H7 (cell line): ENCODE results near the gene RPN2. TPM values are rescaled to one million over a fixed set of nuclear protein-coding genes. Genes with fewer than 3 reads are reported as not detected.

ENCODE experiments used
- DNase-seq: peaks from one replicate; pipeline ENCODE4 v3.0.0; 2012
- H3K27me3 ChIP-seq: 2 replicates; pipeline ENCODE4 v1.6.0; 2011; ENCODE audit warnings: mild to moderate bottlenecking, low read length; ENCODE audit not compliant: control insufficient read depth, insufficient read depth
- H3K36me3 ChIP-seq: replicated peaks from 2 replicates; pipeline ENCODE4 v1.5.1; 2011; ENCODE audit warnings: low read length; ENCODE audit not compliant: control insufficient read depth, insufficient read depth
- H3K4me3 ChIP-seq: 2 replicates; pipeline ENCODE4 v1.5.1; 2011; ENCODE audit warnings: low read depth, mild to moderate bottlenecking, control low read depth, low read length, moderate library complexity; ENCODE audit not compliant: insufficient read depth
- total RNA-seq: library from RNA; depleted of rRNA; stranded (reverse); fragments of >200 nt; shearing (Covaris generic); gene quantifications from 2 replicates; pipeline ENCODE4 v1.2.3, GENCODE V29; 2014

RPN2 gene
- total RNA-seq, 1 experiment from 2014 or later: 321 TPM

DNA sequence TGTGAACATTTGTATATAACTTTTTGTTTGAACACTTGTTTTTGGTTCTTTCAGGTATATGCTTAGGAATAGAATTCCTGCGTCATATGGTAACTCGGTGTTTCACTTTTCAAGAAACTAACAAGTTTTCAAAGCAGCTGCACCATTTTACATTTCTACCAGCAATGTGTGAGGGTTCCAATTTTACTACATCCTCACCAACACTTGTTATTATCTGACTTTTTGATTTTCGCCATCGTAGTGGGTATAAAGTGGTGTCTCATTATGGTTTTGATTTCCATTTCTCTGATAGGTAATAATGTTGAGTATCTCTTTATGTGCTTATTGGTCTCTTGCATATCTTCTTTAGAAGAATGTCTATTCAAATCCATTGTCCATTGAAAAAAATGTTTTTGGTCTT is 39.8 kb downstream of the RPN2 start:
- no peak overlapping the region for H3K4me3 ChIP-seq
- H3K27me3 ChIP-seq: no peaks in the 10 kb centered on the region
- H3K36me3 ChIP-seq: peaks cover 12% of the 10 kb centered on the region
- no peak for DNase-seq

DNA sequence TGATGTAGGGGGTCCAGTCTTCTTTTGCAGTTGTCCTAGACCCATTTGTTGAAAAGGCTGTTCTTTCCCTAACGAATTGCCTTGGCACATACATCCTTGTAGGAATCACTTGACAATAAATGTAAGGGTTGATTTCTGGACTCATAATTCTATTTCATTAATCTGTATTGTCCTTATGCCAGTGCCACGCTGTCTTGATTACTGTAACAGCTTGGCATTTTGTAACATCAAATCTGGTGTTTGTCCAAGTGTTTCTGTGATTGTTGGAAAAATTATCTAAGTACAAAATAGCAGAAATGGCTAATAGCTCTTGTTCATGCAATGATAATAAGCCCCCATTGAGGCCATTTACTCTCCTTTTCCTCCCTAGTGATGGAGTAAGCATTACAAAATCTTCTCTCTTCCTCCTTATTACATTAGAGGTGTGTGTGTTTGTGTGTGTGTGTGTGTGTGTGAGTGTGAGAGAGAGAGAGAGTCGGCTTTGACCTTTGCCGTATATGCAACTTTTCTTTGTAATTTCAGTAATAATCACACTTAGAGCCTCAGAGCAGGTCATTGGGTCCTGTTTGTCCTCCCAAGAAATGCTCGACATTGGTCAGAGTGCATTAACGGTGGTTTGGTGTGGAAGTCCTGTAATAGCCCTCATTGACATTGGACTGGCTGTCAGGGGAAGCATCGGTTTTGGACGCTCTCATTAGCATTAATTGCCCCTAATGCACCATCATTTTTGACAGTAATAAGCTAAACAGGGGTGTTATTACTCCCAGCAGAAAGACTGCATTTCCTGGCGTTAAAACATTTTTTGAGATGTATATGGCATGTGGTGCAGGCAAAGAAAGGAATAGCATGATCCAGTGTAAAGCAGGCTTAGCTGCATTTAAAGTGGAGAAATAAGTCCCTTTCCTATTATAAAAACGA is 40.9 kb downstream of the RPN2 start:
- DNase-seq: no peak
- Histone ChIP-seq H3K4me3 (no peak overlapping the region), H3K36me3 (peaks cover 20% of the 10 kb centered on the region), H3K27me3 (no peaks in the 10 kb centered on the region)

DNA sequence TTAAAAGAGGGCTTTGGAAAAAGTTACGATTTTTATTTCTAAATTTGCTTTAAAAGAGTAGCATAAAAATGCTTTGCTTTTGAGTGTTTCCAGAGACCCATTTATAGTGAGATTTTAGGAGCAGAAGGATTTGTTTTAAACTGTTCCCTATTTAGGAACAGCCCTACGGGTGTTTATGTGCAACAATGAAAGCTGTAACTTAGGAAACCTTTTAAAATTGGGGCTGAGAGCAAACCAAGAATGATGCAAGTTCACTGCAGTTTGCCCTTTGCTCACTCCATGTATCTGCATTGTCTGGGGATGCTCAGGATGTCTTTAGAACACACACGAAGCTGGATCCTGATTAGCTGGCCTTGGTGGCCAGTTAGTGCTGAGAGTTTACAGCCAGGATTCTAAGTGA is 41.6 kb downstream of the RPN2 start:
- Histone ChIP-seq H3K36me3 (peaks cover 26% of the 10 kb centered on the region), H3K4me3 (no peak overlapping the region), H3K27me3 (no peaks in the 10 kb centered on the region)
- DNase-seq: no peak

DNA sequence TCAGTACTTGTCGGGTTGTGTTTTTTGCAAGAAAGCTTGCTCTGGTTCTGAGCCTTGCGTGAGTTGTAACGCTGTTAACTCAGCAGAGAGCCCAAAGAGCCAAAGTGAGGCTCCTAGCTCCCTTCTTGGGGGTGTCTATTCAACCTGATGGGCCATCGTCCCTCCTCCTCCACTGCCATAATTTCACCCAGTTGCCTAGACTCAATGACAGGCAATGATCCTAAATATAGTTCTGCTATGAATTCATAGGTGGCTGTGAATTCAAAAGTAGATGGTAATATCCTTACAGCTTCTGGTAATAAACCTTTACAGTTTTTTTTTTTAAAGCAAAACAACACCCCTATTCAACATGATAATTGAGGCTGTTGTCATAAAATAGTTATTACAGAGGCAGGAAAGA is 43.0 kb downstream of the RPN2 start:
- no peak for DNase-seq
- Histone ChIP-seq H3K27me3 (no peaks in the 10 kb centered on the region), H3K4me3 (no peak overlapping the region), H3K36me3 (peaks cover 30% of the 10 kb centered on the region)

DNA sequence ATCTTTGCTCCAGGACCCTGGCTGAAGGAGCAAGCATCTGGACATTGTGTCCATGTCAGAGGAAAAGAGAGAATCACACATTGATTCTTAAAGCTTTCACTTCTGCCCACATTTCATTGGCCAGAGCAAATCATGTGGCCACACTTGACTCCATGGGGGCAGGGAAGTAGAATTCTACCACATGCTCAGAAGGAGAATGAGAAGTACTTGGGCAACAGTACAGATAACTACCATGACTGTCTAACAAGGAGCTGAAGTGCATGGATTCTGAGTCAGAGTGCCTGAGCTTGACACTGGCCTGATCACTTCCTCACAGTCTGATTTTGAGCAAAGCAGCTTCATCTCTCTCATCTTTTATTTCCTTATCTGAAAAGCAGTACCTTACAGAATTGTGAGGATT is 43.9 kb downstream of the RPN2 start:
- Histone ChIP-seq H3K4me3 (no peak overlapping the region), H3K27me3 (no peaks in the 10 kb centered on the region), H3K36me3 (peaks cover 37% of the 10 kb centered on the region)
- no peak for DNase-seq

DNA sequence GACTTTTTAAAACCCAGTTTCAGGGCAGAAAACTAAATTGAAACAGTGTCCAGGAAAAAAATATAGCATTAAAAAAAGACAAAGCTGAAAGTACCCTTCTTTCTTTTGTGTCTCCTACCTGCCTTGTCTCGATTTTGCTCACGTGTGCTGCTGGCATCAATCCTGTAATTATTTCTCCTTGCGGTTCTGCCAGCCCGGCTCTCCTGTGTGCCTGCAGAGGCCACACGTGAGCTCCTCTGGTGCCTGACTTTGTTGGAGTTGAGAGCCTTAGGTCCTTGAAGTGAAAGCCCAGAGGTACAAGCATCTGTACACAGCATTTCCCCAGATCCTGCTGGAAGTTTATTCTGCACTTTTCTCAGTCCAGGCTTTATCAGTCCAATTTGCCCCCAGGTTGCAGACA is 46.0 kb downstream of the RPN2 start:
- Histone ChIP-seq H3K4me3 (no peak overlapping the region), H3K27me3 (no peaks in the 10 kb centered on the region), H3K36me3 (peaks cover 45% of the 10 kb centered on the region)
- DNase-seq: no peak

DNA sequence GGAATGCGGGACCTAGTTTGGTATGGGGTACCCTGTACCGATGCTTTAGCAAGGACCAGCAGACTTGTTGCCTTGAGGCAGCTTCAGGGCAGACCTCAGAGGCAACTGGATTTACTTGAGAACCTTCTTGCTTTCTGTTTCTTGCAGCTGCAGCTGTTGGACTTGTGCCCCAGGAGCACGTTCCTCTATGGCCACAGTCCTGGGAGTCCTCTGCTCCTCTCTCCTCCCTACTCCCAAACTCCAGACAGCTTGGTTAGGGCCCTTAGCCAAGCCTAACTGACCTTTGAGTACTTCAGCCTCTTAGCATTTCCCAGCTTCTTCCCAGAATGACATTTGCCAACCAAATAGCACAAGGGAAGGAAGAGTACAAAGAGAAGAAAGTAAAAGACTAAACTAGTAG is 47.8 kb downstream of the RPN2 start:
- no peak for DNase-seq
- peaks cover 57% of the 10 kb centered on the region for H3K36me3 ChIP-seq

DNA sequence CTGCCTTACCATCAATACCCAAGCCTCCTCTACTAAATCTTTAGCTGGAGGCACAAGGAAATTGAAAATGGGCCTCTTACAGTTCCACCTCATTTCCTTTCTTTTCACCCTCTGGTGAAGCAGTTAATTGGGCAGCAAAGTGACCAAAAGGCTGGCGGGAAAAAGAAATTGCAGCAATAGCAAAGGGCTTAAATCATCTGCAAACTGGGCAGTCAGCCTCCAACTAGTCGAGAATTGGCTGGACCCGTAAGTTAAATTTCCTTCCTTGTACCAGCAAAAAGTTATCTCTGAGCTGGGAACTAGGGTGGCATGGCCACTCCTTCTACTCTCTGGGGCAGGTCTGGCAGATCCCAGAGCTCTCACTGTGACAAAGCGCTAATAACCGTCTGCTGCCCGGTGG is 49.0 kb downstream of the RPN2 start:
- no peaks in the 10 kb centered on the region for H3K27me3 ChIP-seq
- no peak overlapping the region for H3K4me3 ChIP-seq
- no peak for DNase-seq
- peaks cover 59% of the 10 kb centered on the region for H3K36me3 ChIP-seq

More for the DNA sequence above, 47.8 kb downstream of the RPN2 start:
- Histone ChIP-seq H3K27me3 (no peaks in the 10 kb centered on the region), H3K4me3 (no peak overlapping the region)

DNA sequence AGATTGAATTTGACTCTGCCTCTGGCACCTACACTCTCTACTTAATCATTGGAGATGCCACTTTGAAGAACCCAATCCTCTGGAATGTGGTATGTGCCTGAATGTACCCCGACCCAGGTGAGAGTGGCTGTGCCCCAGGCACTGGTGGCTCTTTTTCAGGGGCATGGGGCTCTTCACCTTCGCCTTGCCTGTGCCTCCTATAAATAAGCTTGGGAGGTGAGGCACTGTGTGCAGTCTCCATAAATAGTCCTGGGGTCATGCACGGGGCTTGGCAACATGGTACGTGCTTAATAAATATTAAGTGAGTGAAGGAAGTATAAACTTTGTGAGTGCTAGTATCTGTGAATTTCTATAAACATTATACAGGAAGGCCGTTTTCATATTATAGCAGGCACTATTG is 49.5 kb downstream of the RPN2 start:
- Histone ChIP-seq H3K27me3 (no peaks in the 10 kb centered on the region), H3K36me3 (peaks cover 57% of the 10 kb centered on the region), H3K4me3 (no peak overlapping the region)
- no peak for DNase-seq

DNA sequence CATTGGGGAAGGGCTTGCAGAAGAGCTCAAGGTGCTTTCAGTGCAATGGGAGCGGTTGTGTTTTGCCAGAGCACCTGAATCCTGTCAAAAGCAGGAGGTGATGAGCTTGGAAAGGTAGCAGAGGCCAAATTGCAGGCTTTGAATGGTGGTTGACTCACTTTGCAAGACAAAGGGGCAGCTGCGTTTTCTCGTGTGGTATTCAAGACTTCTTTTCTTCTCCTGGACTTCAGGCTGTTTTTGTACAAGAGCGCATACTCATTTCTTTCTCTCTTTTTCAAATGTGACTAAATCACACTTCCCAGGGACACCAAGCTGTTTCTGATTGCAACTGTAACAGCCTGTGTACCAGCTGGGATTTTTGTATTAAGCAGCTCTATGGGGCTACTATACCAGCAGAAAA is 50.2 kb downstream of the RPN2 start:
- no peaks in the 10 kb centered on the region for H3K27me3 ChIP-seq
- H3K4me3 ChIP-seq: no peak overlapping the region
- peak; percentile 56 for DNase-seq
- peaks cover 54% of the 10 kb centered on the region for H3K36me3 ChIP-seq

DNA sequence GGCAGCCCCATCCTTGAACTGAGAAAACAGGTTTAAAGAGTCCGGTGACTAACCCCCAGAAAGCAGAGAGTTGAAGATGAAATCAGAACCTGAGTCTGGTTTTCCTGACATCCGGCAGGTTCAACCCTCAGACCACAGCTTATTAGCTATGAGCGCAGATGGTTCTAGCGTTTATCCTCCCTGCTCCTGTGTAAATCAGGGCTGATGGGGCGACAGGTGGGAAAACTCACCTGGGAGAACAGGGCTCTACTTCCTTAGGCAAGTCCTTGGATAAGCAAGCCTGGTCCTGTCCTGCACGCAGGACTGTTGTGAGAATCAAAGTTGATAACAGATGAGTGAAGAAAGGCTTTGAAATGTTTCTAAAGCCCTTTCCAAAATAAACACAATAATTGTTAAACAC is 51.1 kb downstream of the RPN2 start:
- H3K4me3 ChIP-seq: no peak overlapping the region
- no peak for DNase-seq
- H3K36me3 ChIP-seq: peaks cover 50% of the 10 kb centered on the region
- no peaks in the 10 kb centered on the region for H3K27me3 ChIP-seq

DNA sequence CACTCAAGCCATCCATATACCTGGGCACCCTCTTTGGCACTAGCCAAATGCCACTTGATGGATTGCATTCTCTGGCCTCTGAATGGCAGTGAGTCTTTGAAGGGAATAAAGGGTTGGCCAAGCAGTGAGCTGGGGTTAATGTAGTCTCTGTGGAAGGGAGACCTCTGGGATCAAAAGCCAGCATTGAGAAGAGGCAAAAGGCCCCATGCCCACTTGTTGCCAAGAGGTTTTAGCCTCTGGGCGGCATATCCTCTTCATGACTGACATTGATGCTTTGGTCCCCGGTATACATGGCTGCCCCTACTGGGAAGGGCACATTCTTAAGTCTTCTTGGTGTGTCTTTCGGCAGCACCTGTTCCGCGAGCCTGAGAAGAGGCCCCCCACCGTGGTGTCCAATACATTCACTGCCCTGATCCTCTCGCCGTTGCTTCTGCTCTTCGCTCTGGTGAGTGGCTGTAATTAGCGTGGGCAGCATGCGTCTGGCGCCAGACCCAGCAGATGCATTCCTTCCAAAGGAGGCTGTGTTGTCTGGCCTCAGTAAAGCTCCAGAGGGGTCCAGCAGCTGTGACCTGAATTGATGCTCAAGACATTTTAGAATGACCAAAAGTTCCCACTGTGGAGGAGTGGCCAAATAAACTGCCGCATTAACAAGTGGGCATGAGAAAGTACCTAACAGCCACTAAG is 53.0 kb downstream of the RPN2 start:
- Histone ChIP-seq H3K4me3 (no peak overlapping the region), H3K27me3 (no peaks in the 10 kb centered on the region), H3K36me3 (peaks cover 54% of the 10 kb centered on the region)
- no peak for DNase-seq

DNA sequence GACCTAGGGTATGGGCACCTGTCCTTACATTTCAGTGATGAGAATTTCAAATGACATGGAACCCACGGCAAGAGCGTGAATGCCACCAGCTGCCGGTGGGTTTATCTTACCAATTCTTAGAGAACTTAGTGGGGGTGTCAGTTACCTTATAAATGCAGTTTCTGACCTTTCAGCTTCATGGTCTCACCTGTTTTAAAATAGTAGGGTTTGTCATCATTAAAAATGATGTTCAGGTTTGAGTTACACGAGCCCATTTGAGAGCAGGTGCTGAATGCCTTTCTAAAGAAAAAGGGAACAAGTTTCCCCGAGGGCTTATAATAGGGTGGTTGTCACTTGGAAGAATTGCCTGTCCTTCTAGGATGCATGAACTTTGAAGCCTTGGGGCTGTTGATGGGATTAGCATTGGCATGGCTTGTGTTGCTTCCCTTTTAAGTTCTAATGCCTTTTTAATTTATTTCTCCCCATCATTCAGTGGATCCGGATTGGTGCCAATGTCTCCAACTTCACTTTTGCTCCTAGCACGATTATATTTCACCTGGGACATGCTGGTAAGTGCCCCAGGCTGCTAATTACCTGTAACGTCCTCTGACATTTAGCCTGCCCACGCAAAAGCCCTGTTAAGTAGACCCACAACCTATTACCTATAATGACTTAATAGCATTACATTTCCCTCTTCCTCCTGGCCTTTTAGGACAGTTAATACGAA is 54.6 kb downstream of the RPN2 start:
- H3K27me3 ChIP-seq: no peaks in the 10 kb centered on the region
- DNase-seq: no peak
- H3K36me3 ChIP-seq: peaks cover 55% of the 10 kb centered on the region
- no peak overlapping the region for H3K4me3 ChIP-seq

DNA sequence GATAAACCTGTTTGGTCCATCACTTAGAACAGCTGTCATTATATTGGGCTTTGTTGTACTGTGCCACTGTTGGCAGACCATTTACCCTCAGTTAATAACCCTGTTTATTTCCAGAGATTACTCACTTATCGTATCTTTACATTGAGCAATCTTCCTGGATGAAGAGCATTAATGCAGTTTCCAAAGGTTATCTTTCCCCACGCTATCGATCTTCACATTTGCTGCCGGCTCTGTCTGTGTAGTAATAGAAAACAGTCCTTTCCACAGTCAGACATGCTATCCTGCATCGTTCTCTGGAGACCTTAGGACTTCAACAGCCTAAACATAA is 55.1 kb downstream of the RPN2 start:
- no peak for DNase-seq
- Histone ChIP-seq H3K27me3 (no peaks in the 10 kb centered on the region), H3K4me3 (no peak overlapping the region), H3K36me3 (peaks cover 59% of the 10 kb centered on the region)

DNA sequence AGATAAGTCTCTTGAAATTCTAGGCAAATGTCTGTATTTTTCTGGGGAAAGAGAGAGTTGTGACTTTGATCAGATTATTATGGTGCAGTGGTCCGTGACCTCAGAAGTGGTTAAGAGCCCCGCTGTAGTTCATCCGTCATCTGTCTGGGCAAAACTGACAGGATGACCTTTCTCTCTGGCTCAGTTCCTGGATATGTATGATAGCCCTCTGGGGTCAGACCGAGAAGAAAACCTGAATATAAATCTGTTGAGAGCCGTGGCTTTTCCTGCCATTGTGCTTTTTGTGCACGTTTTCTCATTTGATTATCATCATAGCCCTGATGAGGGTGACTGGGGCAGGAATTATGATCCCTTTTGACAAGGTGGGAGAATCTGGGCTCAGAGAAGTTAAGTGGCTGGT is 55.9 kb downstream of the RPN2 start:
- Histone ChIP-seq H3K4me3 (no peak overlapping the region), H3K27me3 (no peaks in the 10 kb centered on the region), H3K36me3 (peaks cover 59% of the 10 kb centered on the region)
- no peak for DNase-seq
